Natural killer cell treated with Interleukin-12 subunit alpha and Interleukin-12 subunit beta and Interleukin-15 and Interleukin-18, amount 100 ng/mL, for 72 hours (primary cell): ENCODE data around the gene PKHD1. TPM values are rescaled to one million over a fixed set of nuclear protein-coding genes. Genes with fewer than 3 reads are reported as not detected.

Experiments used
- ATAC-seq, 2 donors: fragments of 150-1000 bp; cut with Tn5 transposase in 1 of 2; sonication (Bioruptor Pico), chemical (Tn5 transposase) in 1 of 2; 2 replicates each; pipeline ENCODE4 v1.10.0; 2021
- DNase-seq: peaks from one replicate; pipeline ENCODE4 v3.0.0; 2022; ENCODE audit warnings: low spot score
- H3K27ac Mint-ChIP-seq, 2 donors: 1 replicate in 1 of 2; 2 replicates in 1 of 2; pipeline ENCODE4 v1.8.0; 2022; ENCODE audit warnings: mixed read lengths in 2 of 2, mild to moderate bottlenecking in 1 of 2, moderate library complexity in 1 of 2
- H3K27me3 Mint-ChIP-seq, 2 donors: 1 replicate in 1 of 2; 2 replicates in 1 of 2; pipeline ENCODE4 v1.8.0; 2022; ENCODE audit warnings: mixed read lengths in 2 of 2
- H3K36me3 Mint-ChIP-seq: one replicate; pipeline ENCODE4 v1.8.0; 2022; ENCODE audit warnings: mixed read lengths
- H3K4me1 Mint-ChIP-seq, 2 donors: 1 replicate in 1 of 2; 2 replicates in 1 of 2; pipeline ENCODE4 v1.8.0; 2022; ENCODE audit warnings: low read depth in 2 of 2, mixed read lengths in 2 of 2, mild to moderate bottlenecking in 1 of 2
- H3K4me3 Mint-ChIP-seq: one replicate; pipeline ENCODE4 v1.8.0; 2022; ENCODE audit warnings: mixed read lengths
- H3K9me3 Mint-ChIP-seq: 2 replicates; pipeline ENCODE4 v1.8.0; 2022; ENCODE audit warnings: mixed read lengths
- total RNA-seq, 2 donors: library from RNA; stranded (reverse); gene quantifications; one replicate each; pipeline ENCODE4 v1.2.3, GENCODE V29; 2022

PKHD1 gene
- total RNA-seq, 2 donors from 2014 or later, result not detected

- Mint-ChIP-seq H3K4me3 (no peak overlapping the region), H3K36me3 (no peaks in the 10 kb centered on the region), H3K27ac (no peak overlapping the region), H3K4me1 (no peaks in the 10 kb centered on the region), H3K27me3 (no peaks in the 10 kb centered on the region), H3K9me3 (peaks cover 4% of the 10 kb centered on the region)
- peak in 1 of 2 donors; percentile 44 for ATAC-seq
- no peak for DNase-seq
These were observed 269.6 kb downstream of the PKHD1 start for GRCh38 chr6:51817832-51818231.

GRCh38 chr6:51814418-51814817, 273.0 kb downstream of the PKHD1 start:
- ATAC-seq (no peak), DNase-seq (no peak)
- Mint-ChIP-seq H3K4me1 (no peaks in the 10 kb centered on the region), H3K27me3 (no peaks in the 10 kb centered on the region), H3K27ac (no peak overlapping the region), H3K9me3 (no peaks in the 10 kb centered on the region), H3K4me3 (no peak overlapping the region), H3K36me3 (no peaks in the 10 kb centered on the region)

- ATAC-seq, result no peak
- Mint-ChIP-seq H3K4me1 (no peaks in the 10 kb centered on the region), H3K27ac (no peak overlapping the region), H3K4me3 (no peak overlapping the region), H3K9me3 (no peaks in the 10 kb centered on the region), H3K36me3 (no peaks in the 10 kb centered on the region), H3K27me3 (no peaks in the 10 kb centered on the region)
- no peak for DNase-seq
These were observed 273.5 kb downstream of the PKHD1 start for GRCh38 chr6:51813904-51814303.

- Mint-ChIP-seq H3K27ac (no peak overlapping the region), H3K36me3 (no peaks in the 10 kb centered on the region)
These were observed 275.2 kb downstream of the PKHD1 start for GRCh38 chr6:51812231-51812630.

GRCh38 chr6:51805517-51805916, 281.9 kb downstream of the PKHD1 start:
- no peaks in the 10 kb centered on the region for H3K27me3 Mint-ChIP-seq
- peaks cover 7% of the 10 kb centered on the region for H3K9me3 Mint-ChIP-seq
- ATAC-seq (no peak), DNase-seq (no peak)
- H3K36me3 Mint-ChIP-seq, result no peaks in the 10 kb centered on the region
- no peak overlapping the region for H3K4me3 Mint-ChIP-seq
- no peaks in the 10 kb centered on the region for H3K4me1 Mint-ChIP-seq
- no peak overlapping the region for H3K27ac Mint-ChIP-seq

More at GRCh38 chr6:51812231-51812630, 275.2 kb downstream of the PKHD1 start:
- Mint-ChIP-seq H3K27me3 (no peaks in the 10 kb centered on the region), H3K4me3 (no peak overlapping the region), H3K9me3 (no peaks in the 10 kb centered on the region), H3K4me1 (no peaks in the 10 kb centered on the region)
- DNase-seq (no peak), ATAC-seq (no peak)

- H3K27me3 Mint-ChIP-seq, result no peaks in the 10 kb centered on the region
- H3K4me1 Mint-ChIP-seq, result no peaks in the 10 kb centered on the region
- no peak overlapping the region for H3K4me3 Mint-ChIP-seq
- no peak overlapping the region for H3K27ac Mint-ChIP-seq
- no peak for ATAC-seq
- DNase-seq, result no peak
- peaks cover 17% of the 10 kb centered on the region for H3K9me3 Mint-ChIP-seq
- H3K36me3 Mint-ChIP-seq, result peaks cover 6% of the 10 kb centered on the region
These were observed 286.8 kb downstream of the PKHD1 start for GRCh38 chr6:51800603-51801002.

GRCh38 chr6:51793393-51793792, 294.0 kb downstream of the PKHD1 start:
- DNase-seq, result no peak
- ATAC-seq, result no peak
- no peaks in the 10 kb centered on the region for H3K4me1 Mint-ChIP-seq
- H3K4me3 Mint-ChIP-seq, result no peak overlapping the region
- no peaks in the 10 kb centered on the region for H3K27me3 Mint-ChIP-seq
- no peak overlapping the region for H3K27ac Mint-ChIP-seq
- peaks cover 6% of the 10 kb centered on the region for H3K36me3 Mint-ChIP-seq
- peaks cover 14% of the 10 kb centered on the region for H3K9me3 Mint-ChIP-seq

- H3K27me3 Mint-ChIP-seq, result no peaks in the 10 kb centered on the region
- peaks cover 2% of the 10 kb centered on the region for H3K36me3 Mint-ChIP-seq
- DNase-seq (no peak), ATAC-seq (no peak)
- H3K27ac Mint-ChIP-seq, result no peak overlapping the region
- peaks cover 13% of the 10 kb centered on the region for H3K9me3 Mint-ChIP-seq
- no peak overlapping the region for H3K4me3 Mint-ChIP-seq
- H3K4me1 Mint-ChIP-seq, result no peaks in the 10 kb centered on the region
These were observed 295.0 kb downstream of the PKHD1 start for GRCh38 chr6:51792273-51793030.

GRCh38 chr6:51790946-51791345, 296.5 kb downstream of the PKHD1 start:
- no peaks in the 10 kb centered on the region for H3K27me3 Mint-ChIP-seq
- H3K36me3 Mint-ChIP-seq, result no peaks in the 10 kb centered on the region
- H3K9me3 Mint-ChIP-seq, result peaks cover 11% of the 10 kb centered on the region
- DNase-seq (no peak), ATAC-seq (no peak)
- no peaks in the 10 kb centered on the region for H3K4me1 Mint-ChIP-seq
- no peak overlapping the region for H3K4me3 Mint-ChIP-seq
- H3K27ac Mint-ChIP-seq, result no peak overlapping the region

- peaks cover 5% of the 10 kb centered on the region for H3K9me3 Mint-ChIP-seq
- H3K27me3 Mint-ChIP-seq, result no peaks in the 10 kb centered on the region
- H3K4me1 Mint-ChIP-seq, result no peaks in the 10 kb centered on the region
- DNase-seq, result no peak
- H3K27ac Mint-ChIP-seq, result no peak overlapping the region
- H3K4me3 Mint-ChIP-seq, result no peak overlapping the region
- ATAC-seq, result no peak
- H3K36me3 Mint-ChIP-seq, result no peaks in the 10 kb centered on the region
These were observed 299.3 kb downstream of the PKHD1 start for GRCh38 chr6:51788121-51788520.

- no peak overlapping the region for H3K4me3 Mint-ChIP-seq
These were observed 308.7 kb downstream of the PKHD1 start for GRCh38 chr6:51778666-51779065.

GRCh38 chr6:51777618-51778017, 309.8 kb downstream of the PKHD1 start:
- H3K4me3 Mint-ChIP-seq, result no peak overlapping the region
- no peak overlapping the region for H3K27ac Mint-ChIP-seq
- H3K27me3 Mint-ChIP-seq, result no peaks in the 10 kb centered on the region
- no peaks in the 10 kb centered on the region for H3K36me3 Mint-ChIP-seq
- H3K4me1 Mint-ChIP-seq, result no peaks in the 10 kb centered on the region
- DNase-seq (no peak), ATAC-seq (no peak)
- no peaks in the 10 kb centered on the region for H3K9me3 Mint-ChIP-seq

More at GRCh38 chr6:51778666-51779065, 308.7 kb downstream of the PKHD1 start:
- DNase-seq (no peak), ATAC-seq (no peak)
- H3K4me1 Mint-ChIP-seq, result no peaks in the 10 kb centered on the region
- H3K9me3 Mint-ChIP-seq, result no peaks in the 10 kb centered on the region
- no peaks in the 10 kb centered on the region for H3K36me3 Mint-ChIP-seq
- H3K27me3 Mint-ChIP-seq, result no peaks in the 10 kb centered on the region
- H3K27ac Mint-ChIP-seq, result no peak overlapping the region

GRCh38 chr6:51775942-51776860, 311.2 kb downstream of the PKHD1 start:
- Mint-ChIP-seq H3K4me1 (no peaks in the 10 kb centered on the region), H3K27me3 (no peaks in the 10 kb centered on the region), H3K36me3 (no peaks in the 10 kb centered on the region), H3K9me3 (no peaks in the 10 kb centered on the region), H3K27ac (no peak overlapping the region), H3K4me3 (no peak overlapping the region)
- DNase-seq (no peak), ATAC-seq (no peak)

GRCh38 chr6:51768087-51768486, 319.3 kb downstream of the PKHD1 start:
- H3K27ac Mint-ChIP-seq, result no peak overlapping the region
- H3K9me3 Mint-ChIP-seq, result peaks cover 13% of the 10 kb centered on the region
- H3K4me1 Mint-ChIP-seq, result no peaks in the 10 kb centered on the region
- H3K4me3 Mint-ChIP-seq, result no peak overlapping the region
- H3K36me3 Mint-ChIP-seq, result no peaks in the 10 kb centered on the region
- H3K27me3 Mint-ChIP-seq, result no peaks in the 10 kb centered on the region
- ATAC-seq, result no peak
- DNase-seq, result no peak
